ENCODE results near the gene COL6A1.
"Not testable (repeated sequence)": the region's sequence is repeated elsewhere in the genome, so short reads cannot be mapped to it uniquely, and the experiment has no call there.

The COL6A1 gene

GRCh38 chr21:45945066-45945867, 36.3 kb upstream of the COL6A1 start:
- no peak for DNase-seq

- DNase-seq = no peak
Measured at GRCh38 chr21:45945868-45946210, 35.7 kb upstream of the COL6A1 start.

GRCh38 chr21:45947296-45947695, 34.3 kb upstream of the COL6A1 start:
- no peak for DNase-seq

GRCh38 chr21:45947716-45948255, 33.8 kb upstream of the COL6A1 start:
- DNase-seq = no peak

GRCh38 chr21:45948576-45949141, 32.9 kb upstream of the COL6A1 start:
- DNase-seq = no peak

GRCh38 chr21:45949928-45950739, 31.4 kb upstream of the COL6A1 start:
- DNase-seq = no peak

- DNase-seq = no peak
Measured at GRCh38 chr21:45950740-45951515, 30.6 kb upstream of the COL6A1 start.

- DNase-seq = no peak
Measured at GRCh38 chr21:45951676-45952075, 29.9 kb upstream of the COL6A1 start.

GRCh38 chr21:45952527-45952926, 29.0 kb upstream of the COL6A1 start:
- DNase-seq = not testable (repeated sequence)

- DNase-seq = no peak
Measured at GRCh38 chr21:45952974-45953373, 28.6 kb upstream of the COL6A1 start.

GRCh38 chr21:45954261-45954660, 27.3 kb upstream of the COL6A1 start:
- DNase-seq = no peak

GRCh38 chr21:45954921-45955320, 26.6 kb upstream of the COL6A1 start:
- no peak for DNase-seq

- DNase-seq = no peak
Measured at GRCh38 chr21:45957551-45957950, 24.0 kb upstream of the COL6A1 start.

- no peak for DNase-seq
Measured at GRCh38 chr21:45957981-45958600, 23.5 kb upstream of the COL6A1 start.

GRCh38 chr21:45959182-45959581, 22.4 kb upstream of the COL6A1 start:
- DNase-seq = no peak

- no peak for DNase-seq
Measured at GRCh38 chr21:45959779-45960390, 21.7 kb upstream of the COL6A1 start.

GRCh38 chr21:45961408-45961807, 20.2 kb upstream of the COL6A1 start:
- DNase-seq = not testable (repeated sequence)

- DNase-seq = no peak
Measured at GRCh38 chr21:45962531-45963231, 18.9 kb upstream of the COL6A1 start.

- DNase-seq = no peak
Measured at GRCh38 chr21:45963232-45963570, 18.4 kb upstream of the COL6A1 start.

- no peak for DNase-seq
Measured at GRCh38 chr21:45964649-45965048, 16.9 kb upstream of the COL6A1 start.

- DNase-seq = no peak
Measured at GRCh38 chr21:45965084-45965809, 16.3 kb upstream of the COL6A1 start.
